Measurements from ENCODE around the gene NUDT17. TPM values are rescaled to one million over a fixed set of nuclear protein-coding genes. Genes with fewer than 3 reads are reported as not detected.

NUDT17 gene
- polyA plus RNA-seq, 1 donor from 2014 or later = 5.4 TPM

GRCh38 chr1:145897969-145898368 lies 52.5 kb downstream of the NUDT17 start:
- no peaks in the 10 kb centered on the region for H3K79me2 ChIP-seq (replicated peaks; ENCODE audit: insufficient read depth, low read length)
- TF ChIP-seq REST (IDR thresholded peaks at IDR 0.05; ENCODE audit: borderline replicate concordance) (no peak), RAD21 (conservative IDR thresholded peaks at IDR 0.05) (no peak), MXI1 (conservative IDR thresholded peaks at IDR 0.05; ENCODE audit: poor library complexity, severe bottlenecking) (no peak), TAF1 (IDR thresholded peaks at IDR 0.05; ENCODE audit: low read depth) (no peak), EP300 (conservative IDR thresholded peaks at IDR 0.05; ENCODE audit: poor library complexity, severe bottlenecking) (no peak), POLR2AphosphoS5 (IDR thresholded peaks at IDR 0.05) (no peak), CTCF (IDR thresholded peaks at IDR 0.05; ENCODE audit: poor library complexity, severe bottlenecking) (no peak), EZH2 (IDR thresholded peaks at IDR 0.05; ENCODE audit: borderline replicate concordance, insufficient read depth, low read length, poor library complexity, severe bottlenecking) (no peak), SMC3 (conservative IDR thresholded peaks at IDR 0.05; ENCODE audit: poor library complexity) (no peak)
- no peak overlapping the region for H3K9ac ChIP-seq (ENCODE audit: low read length)
- no peaks in the 10 kb centered on the region for H3F3A ChIP-seq (ENCODE audit: insufficient read depth, low read length, poor library complexity, severe bottlenecking)
- no peak overlapping the region for H3K27ac ChIP-seq (ENCODE audit: low read length)
- no peak overlapping the region for H2AFZ ChIP-seq (ENCODE audit: low read depth, low read length)
- H3K27me3 ChIP-seq (ENCODE audit: insufficient read depth, low read depth, low read length) = no peaks in the 10 kb centered on the region
- no peak overlapping the region for H3K4me2 ChIP-seq (ENCODE audit: low read length)
- H3K4me3 ChIP-seq (ENCODE audit: low read length) = no peak overlapping the region
- H3K36me3 ChIP-seq (ENCODE audit: insufficient read depth, low read length) = no peaks in the 10 kb centered on the region
- H3K9me2 ChIP-seq (ENCODE audit: insufficient read depth, low read length) = no peaks in the 10 kb centered on the region
- H3K9me3 ChIP-seq (ENCODE audit: low read length) = no peaks in the 10 kb centered on the region
- no peaks in the 10 kb centered on the region for H4K20me1 ChIP-seq (ENCODE audit: insufficient read depth)

Small RNA genes within 50 kb of the gene (small RNA-seq; reads per million reads assigned to genes)
- 0 reads per million in 3 experiments for gene MIR6736

Other genes with a start within 250 kb of the NUDT17 start
- 38.4 and 51.7 TPM in 2 replicates for gene GPR89A, start 237.6 kb upstream of the NUDT17 start, polyA plus RNA-seq
- gene PDZK1, start 138.3 kb upstream of the NUDT17 start, polyA plus RNA-seq = 0.88 TPM in 1 of 2 replicates, not detected in the other
- 1.5 TPM in 1 of 2 replicates, not detected in the other for gene CD160, start 126.1 kb upstream of the NUDT17 start, polyA plus RNA-seq
- 22.3 and 25.7 TPM in 2 replicates for gene RNF115, start 21.5 kb upstream of the NUDT17 start, polyA plus RNA-seq
- gene POLR3C, start 21.4 kb upstream of the NUDT17 start, polyA plus RNA-seq = 30.1 and 33.1 TPM in 2 replicates
- gene PIAS3, start 13.5 kb downstream of the NUDT17 start, polyA plus RNA-seq = 15.0 and 16.5 TPM in 2 replicates
- 0.16 TPM in 1 of 2 replicates, not detected in the other for gene ANKRD35, start 40.2 kb downstream of the NUDT17 start, polyA plus RNA-seq
- gene ITGA10, start 64.4 kb downstream of the NUDT17 start, polyA plus RNA-seq = 0.84 and 0.94 TPM in 2 replicates
- 49.5 and 52.4 TPM in 2 replicates for gene PEX11B, start 73.1 kb downstream of the NUDT17 start, polyA plus RNA-seq
- gene RBM8A, start 81.9 kb downstream of the NUDT17 start, polyA plus RNA-seq = 301 and 366 TPM in 2 replicates
- gene LIX1L, start 112.4 kb downstream of the NUDT17 start, polyA plus RNA-seq = 15.7 and 17.0 TPM in 2 replicates
- 0.16 and 1.7 TPM in 2 replicates for gene ANKRD34A, start 118.9 kb downstream of the NUDT17 start, polyA plus RNA-seq
- 37.5 and 38.6 TPM in 2 replicates for gene POLR3GL, start 119.1 kb downstream of the NUDT17 start, polyA plus RNA-seq
- 140 and 165 TPM in 2 replicates for gene TXNIP, start 150.9 kb downstream of the NUDT17 start, polyA plus RNA-seq
- not detected in 2 replicates for gene HJV, start 176.1 kb downstream of the NUDT17 start, polyA plus RNA-seq

Measured in neural cell (in vitro differentiated cells).